Measurements from ENCODE around the gene ABCG1.

ABCG1 gene

GRCh38 chr21:42319376-42319775 is 100.4 kb downstream of the ABCG1 start:
- no peak for DNase-seq (ENCODE audit: low read depth in 1 of 2, low spot score in 1 of 2)

- no peak for DNase-seq (ENCODE audit: low read depth in 1 of 2, low spot score in 1 of 2)
These were observed 101.1 kb downstream of the ABCG1 start for GRCh38 chr21:42319851-42320572.

GRCh38 chr21:42320791-42321190 is 101.9 kb downstream of the ABCG1 start:
- DNase-seq (ENCODE audit: low read depth in 1 of 2, low spot score in 1 of 2): no peak

GRCh38 chr21:42321231-42321630 is 102.3 kb downstream of the ABCG1 start:
- DNase-seq (ENCODE audit: low read depth in 1 of 2, low spot score in 1 of 2): no peak

- DNase-seq (ENCODE audit: low read depth in 1 of 2, low spot score in 1 of 2): no peak
These were observed 102.9 kb downstream of the ABCG1 start for GRCh38 chr21:42321845-42322244.

GRCh38 chr21:42324896-42325295 is 106.0 kb downstream of the ABCG1 start:
- no peak for DNase-seq (ENCODE audit: low read depth in 1 of 2, low spot score in 1 of 2)

- DNase-seq (ENCODE audit: low read depth in 1 of 2, low spot score in 1 of 2): no peak
These were observed 111.7 kb downstream of the ABCG1 start for GRCh38 chr21:42330380-42331371.

- no peak for DNase-seq (ENCODE audit: low read depth in 1 of 2, low spot score in 1 of 2)
These were observed 112.7 kb downstream of the ABCG1 start for GRCh38 chr21:42331660-42332059.

- DNase-seq (ENCODE audit: low read depth in 1 of 2, low spot score in 1 of 2): no peak
These were observed 113.8 kb downstream of the ABCG1 start for GRCh38 chr21:42332557-42333317.

GRCh38 chr21:42336054-42336453 is 117.1 kb downstream of the ABCG1 start:
- DNase-seq (ENCODE audit: low read depth in 1 of 2, low spot score in 1 of 2): no peak

GRCh38 chr21:42337276-42337675 is 118.3 kb downstream of the ABCG1 start:
- DNase-seq (ENCODE audit: low read depth in 1 of 2, low spot score in 1 of 2): no peak

- peak; percentile 57 to 71 for DNase-seq (ENCODE audit: low read depth in 1 of 2, low spot score in 1 of 2)
These were observed 119.1 kb downstream of the ABCG1 start for GRCh38 chr21:42337830-42338728.

GRCh38 chr21:42338729-42339715 is 120.1 kb downstream of the ABCG1 start:
- no peak for DNase-seq (ENCODE audit: low read depth in 1 of 2, low spot score in 1 of 2)

GRCh38 chr21:42340187-42341050 is 121.5 kb downstream of the ABCG1 start:
- no peak for DNase-seq (ENCODE audit: low read depth in 1 of 2, low spot score in 1 of 2)

- DNase-seq (ENCODE audit: low read depth in 1 of 2, low spot score in 1 of 2): no peak
These were observed 123.0 kb downstream of the ABCG1 start for GRCh38 chr21:42341776-42342542.

GRCh38 chr21:42343101-42343500 is 124.2 kb downstream of the ABCG1 start:
- no peak for DNase-seq (ENCODE audit: low read depth in 1 of 2, low spot score in 1 of 2)

- DNase-seq (ENCODE audit: low read depth in 1 of 2, low spot score in 1 of 2): no peak
These were observed 124.6 kb downstream of the ABCG1 start for GRCh38 chr21:42343556-42343955.
